GM19372 (cell line): ENCODE results near the gene PHF1.
A peak's percentile ranks its signal among the peaks of the same experiment; 100 is the strongest.
"Not testable (repeated sequence)": the region's sequence is repeated elsewhere in the genome, so short reads cannot be mapped to it uniquely, and the experiment has no call there.

ENCODE experiments used
- ATAC-seq: cut with Tn5 transposase; IDR thresholded peaks from one replicate; pipeline ENCODE4 v1.9.1; 2021; ENCODE audit warnings: mild to moderate bottlenecking, low read depth, moderate library complexity; ENCODE audit not compliant: unreplicated experiment

Gene PHF1

GRCh38 chr6:33410711-33411631 is at the start of gene PHF1:
Gene PHF1 (plus strand): TSS chr6:33411014. CDS start chr6:33412264, 1,250 bp downstream.
- peak; percentile 35 for ATAC-seq

- not testable (repeated sequence) for ATAC-seq
Observed at GRCh38 chr6:33363486-33363885, 47.3 kb upstream of the PHF1 start.

- ATAC-seq = not testable (repeated sequence)
Observed at GRCh38 chr6:33364475-33365205, 46.2 kb upstream of the PHF1 start.

GRCh38 chr6:33365206-33365971 is 45.4 kb upstream of the PHF1 start:
- not testable (repeated sequence) for ATAC-seq

- ATAC-seq = no peak
Observed at GRCh38 chr6:33367009-33367714, 43.7 kb upstream of the PHF1 start.

- not testable (repeated sequence) for ATAC-seq
Observed at GRCh38 chr6:33367715-33368025, 43.1 kb upstream of the PHF1 start.

GRCh38 chr6:33371901-33372300 is 38.9 kb upstream of the PHF1 start:
- ATAC-seq = not testable (repeated sequence)

GRCh38 chr6:33372526-33373123 is 38.2 kb upstream of the PHF1 start:
- no peak for ATAC-seq

- no peak for ATAC-seq
Observed at GRCh38 chr6:33373960-33374910, 36.6 kb upstream of the PHF1 start.

- ATAC-seq = no peak
Observed at GRCh38 chr6:33375143-33375671, 35.6 kb upstream of the PHF1 start.

- no peak for ATAC-seq
Observed at GRCh38 chr6:33377171-33377570, 33.6 kb upstream of the PHF1 start.

- not testable (repeated sequence) for ATAC-seq
Observed at GRCh38 chr6:33379184-33379583, 31.6 kb upstream of the PHF1 start.

- ATAC-seq = no peak
Observed at GRCh38 chr6:33380272-33380981, 30.4 kb upstream of the PHF1 start.

- ATAC-seq = no peak
Observed at GRCh38 chr6:33383427-33384185, 27.2 kb upstream of the PHF1 start.

GRCh38 chr6:33384581-33385020 is 26.2 kb upstream of the PHF1 start:
- ATAC-seq = no peak

- no peak for ATAC-seq
Observed at GRCh38 chr6:33390173-33390572, 20.6 kb upstream of the PHF1 start.

- no peak for ATAC-seq
Observed at GRCh38 chr6:33390767-33391277, 20.0 kb upstream of the PHF1 start.
